ENCODE data around the gene DGAT2L6.
A peak's percentile ranks its signal among the peaks of the same experiment; 100 is the strongest.

The DGAT2L6 gene, protein sequence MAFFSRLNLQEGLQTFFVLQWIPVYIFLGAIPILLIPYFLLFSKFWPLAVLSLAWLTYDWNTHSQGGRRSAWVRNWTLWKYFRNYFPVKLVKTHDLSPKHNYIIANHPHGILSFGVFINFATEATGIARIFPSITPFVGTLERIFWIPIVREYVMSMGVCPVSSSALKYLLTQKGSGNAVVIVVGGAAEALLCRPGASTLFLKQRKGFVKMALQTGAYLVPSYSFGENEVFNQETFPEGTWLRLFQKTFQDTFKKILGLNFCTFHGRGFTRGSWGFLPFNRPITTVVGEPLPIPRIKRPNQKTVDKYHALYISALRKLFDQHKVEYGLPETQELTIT

DNA sequence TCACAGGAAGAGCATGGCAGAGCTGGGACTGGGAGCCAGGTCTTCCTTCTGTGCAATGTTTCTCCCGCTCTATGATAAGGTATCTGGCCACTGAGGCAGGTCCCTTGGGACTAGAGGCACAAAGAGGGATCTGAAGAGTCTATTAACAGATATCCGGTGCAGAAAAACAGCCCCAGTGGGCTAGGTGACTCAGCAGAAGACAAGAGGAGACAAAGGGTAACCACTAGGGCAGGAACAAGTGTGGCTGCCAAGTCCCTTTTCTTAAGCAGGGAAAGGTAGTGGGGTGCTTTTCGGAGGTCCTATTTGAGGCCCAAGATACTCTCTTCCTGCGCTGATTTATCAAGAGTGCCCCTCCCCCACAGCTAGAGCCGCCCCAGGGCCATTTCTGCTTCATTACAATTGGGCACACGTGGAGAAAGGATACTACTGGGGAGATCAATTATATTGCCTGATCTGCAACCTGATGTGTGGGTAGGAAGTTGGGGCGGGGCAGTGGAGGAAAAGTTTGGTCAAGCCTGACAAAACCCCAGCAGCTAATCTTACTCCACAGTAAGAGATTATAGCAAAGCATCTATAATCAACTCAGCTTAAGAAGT, at the start of gene DGAT2L6:
Gene DGAT2L6, plus strand, starts transcription at position 546 of the 596 bp plus-strand sequence. CDS start 100 bp downstream, outside the sequence.
- peak; percentile 32 for DNase-seq

GRCh38 chrX:70128071-70128470, 49.2 kb upstream of the DGAT2L6 start:
- DNase-seq: no peak

DNA sequence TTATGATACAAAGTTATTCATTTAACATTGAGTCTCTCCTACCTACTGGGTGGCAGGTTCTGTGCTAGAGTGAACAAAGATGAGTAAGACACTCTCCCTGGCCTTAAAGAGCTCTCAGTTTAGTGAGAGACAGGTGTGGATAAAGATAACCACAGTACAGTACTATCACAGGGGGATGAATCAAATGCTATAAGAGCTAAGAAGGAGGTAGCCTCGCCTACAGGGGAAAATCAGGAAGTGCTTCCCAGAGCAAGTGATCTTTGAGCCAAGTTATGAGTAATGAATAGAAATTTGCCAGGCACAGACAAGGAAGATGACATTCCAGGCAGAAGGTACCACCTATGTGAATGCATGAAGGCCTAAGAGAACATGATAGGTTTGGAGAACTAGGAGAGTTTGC, 47.5 kb upstream of the DGAT2L6 start:
- DNase-seq: no peak

- no peak for DNase-seq
Measured at GRCh38 chrX:70132224-70132623, 45.1 kb upstream of the DGAT2L6 start.

GRCh38 chrX:70132877-70133302, 44.4 kb upstream of the DGAT2L6 start:
- no peak for DNase-seq

- peak; percentile 91 for DNase-seq
Measured at GRCh38 chrX:70133303-70134115, 43.8 kb upstream of the DGAT2L6 start, which contains the start of gene IGBP1. IGBP1 (plus strand) TSS chrX:70133447; CDS start chrX:70133948, 501 bp downstream.

- DNase-seq: peak; percentile 47
Measured at GRCh38 chrX:70134116-70134477, 43.2 kb upstream of the DGAT2L6 start.

DNA sequence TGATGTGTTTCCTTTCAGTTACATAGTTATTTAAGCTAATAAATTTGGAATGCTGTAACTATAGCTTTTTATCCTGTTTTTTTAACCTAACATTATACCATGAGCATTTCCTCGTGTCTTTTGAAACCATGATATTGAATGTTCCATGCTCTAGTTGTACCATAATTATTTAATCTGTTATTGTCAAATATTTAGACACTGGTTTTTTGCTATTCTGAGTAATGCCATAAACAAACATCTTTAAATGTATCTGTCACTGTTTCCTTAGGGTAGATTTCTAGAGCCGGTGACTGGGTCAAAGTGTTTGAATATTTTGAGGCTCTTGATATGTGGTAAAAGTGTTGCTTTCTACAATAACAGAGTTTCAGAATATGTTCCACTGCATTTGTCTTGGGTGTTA, 38.7 kb upstream of the DGAT2L6 start:
- no peak for DNase-seq

DNA sequence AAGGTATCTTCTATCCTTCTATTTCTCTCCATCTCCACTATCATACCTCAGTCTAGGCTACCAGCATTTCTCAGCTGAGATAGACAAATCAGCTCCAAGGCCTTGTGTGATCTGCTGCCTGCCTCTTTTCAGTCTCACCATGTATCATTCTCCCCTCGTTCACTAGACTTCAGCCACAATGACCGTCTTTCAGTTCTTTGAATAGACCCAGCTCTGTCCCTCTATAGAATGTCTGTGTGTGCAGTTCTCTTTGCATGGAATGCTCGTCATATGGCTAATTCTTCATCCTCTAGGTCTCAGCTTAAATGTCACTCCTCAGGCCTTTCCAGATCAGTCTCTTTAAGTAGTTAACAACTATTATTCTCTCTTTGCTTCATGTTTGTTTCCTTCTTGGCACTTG, 37.5 kb upstream of the DGAT2L6 start:
- DNase-seq: no peak

DNA sequence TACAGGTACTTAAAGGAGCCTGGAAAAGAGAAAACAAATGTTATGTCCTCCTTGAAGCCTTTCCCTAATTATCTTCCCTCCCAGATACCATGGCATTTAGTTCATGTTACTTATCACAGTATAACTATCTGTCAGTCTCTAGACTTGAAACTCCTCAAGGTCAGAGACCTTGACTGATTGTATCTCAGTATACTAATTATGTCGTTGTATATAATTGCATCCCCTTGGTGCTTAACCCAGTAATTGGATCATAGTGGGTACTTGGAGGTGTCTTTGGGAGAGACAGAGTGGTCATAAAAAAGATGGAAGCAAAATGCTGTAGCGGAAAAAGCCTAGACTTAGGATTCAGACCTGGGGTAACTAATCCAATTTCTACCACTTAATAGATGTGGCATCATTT, 35.9 kb upstream of the DGAT2L6 start:
- DNase-seq: no peak

- DNase-seq: no peak
Measured at GRCh38 chrX:70166601-70167590, 10.4 kb upstream of the DGAT2L6 start.

DNA sequence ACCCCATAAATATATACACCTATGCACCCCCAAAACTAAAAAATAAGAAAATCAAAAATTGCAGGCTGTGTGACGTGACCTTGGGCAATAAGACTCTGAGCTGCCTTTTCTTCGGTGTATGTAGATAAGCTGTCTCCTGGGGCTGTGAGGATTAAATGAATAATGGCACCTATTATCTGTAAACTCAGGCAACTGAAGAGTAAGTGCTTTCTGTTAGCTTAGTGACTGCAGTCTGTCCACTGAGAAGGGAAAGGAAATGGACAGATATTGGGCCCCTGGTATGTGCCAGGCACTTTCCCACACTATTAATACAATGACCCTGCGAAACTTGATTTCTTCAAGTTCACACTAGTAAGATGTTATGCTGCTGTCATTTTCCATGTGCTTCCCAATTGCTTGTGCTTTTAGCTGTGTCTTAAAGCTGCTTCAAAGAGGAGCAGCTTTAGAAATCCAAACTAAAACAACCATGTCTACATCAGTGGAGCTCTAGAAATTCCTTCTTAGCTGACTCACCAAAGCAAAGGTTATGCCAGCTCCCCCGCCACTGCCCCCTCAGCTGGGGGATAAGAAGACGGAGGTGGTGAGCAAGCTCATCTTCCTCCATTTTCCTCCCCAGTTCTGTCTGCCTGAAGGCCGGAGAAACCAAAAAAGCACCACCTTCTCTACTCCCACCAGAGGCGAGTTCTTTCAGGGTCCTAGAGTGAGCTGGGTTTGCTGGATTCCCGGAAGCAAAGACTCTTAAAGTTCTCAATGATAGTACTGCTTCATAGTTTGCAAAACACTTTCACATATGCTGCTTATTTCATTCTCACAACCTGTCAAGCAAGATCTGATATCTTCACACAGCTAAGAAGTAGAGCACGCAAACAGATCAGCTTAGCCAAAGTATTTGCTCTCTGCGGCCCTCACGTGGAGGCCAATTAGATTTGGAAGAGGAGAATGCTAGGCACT, 8.8 kb upstream of the DGAT2L6 start:
- DNase-seq: no peak

DNA sequence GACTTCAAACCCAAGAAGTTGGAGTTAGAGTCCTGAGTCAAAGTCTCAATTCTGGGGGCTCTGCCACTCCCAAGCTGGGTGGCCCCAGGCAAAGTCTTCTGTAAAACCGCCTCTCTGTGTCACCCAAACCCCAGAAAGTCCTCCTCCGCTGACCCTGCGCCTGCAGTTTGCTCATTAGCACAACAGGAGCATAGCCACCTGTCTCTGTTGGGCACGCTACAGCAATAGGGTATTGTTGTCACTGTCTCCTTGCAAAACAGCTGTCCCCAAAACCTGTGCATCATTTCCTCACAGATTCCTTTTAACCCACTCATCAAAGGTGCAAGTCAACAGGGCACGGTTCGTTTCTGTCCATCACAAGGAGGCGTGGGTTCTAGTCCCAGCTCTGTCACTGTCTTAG, 8.0 kb upstream of the DGAT2L6 start:
- no peak for DNase-seq

- no peak for DNase-seq
Measured at GRCh38 chrX:70171624-70172023, 5.7 kb upstream of the DGAT2L6 start.

DNA sequence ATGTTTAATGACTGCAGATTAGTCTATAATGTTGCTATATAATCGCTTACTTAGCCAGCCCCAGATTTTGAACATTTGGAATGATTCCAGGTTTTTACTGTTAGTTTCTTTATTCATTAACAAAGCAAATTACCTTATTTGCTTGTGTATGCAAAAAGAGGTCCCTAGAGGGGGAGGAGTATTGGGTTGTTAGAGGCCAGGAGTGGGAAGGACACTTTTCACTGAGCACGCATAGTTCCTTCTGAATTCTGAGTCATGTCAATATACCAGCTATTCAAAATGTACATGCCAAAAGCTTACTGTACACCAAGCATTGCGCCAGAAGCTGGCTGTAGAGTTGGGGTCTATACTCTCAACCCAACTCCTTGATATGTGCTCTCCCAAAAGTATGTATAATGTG, 5.1 kb upstream of the DGAT2L6 start:
- no peak for DNase-seq

DNA sequence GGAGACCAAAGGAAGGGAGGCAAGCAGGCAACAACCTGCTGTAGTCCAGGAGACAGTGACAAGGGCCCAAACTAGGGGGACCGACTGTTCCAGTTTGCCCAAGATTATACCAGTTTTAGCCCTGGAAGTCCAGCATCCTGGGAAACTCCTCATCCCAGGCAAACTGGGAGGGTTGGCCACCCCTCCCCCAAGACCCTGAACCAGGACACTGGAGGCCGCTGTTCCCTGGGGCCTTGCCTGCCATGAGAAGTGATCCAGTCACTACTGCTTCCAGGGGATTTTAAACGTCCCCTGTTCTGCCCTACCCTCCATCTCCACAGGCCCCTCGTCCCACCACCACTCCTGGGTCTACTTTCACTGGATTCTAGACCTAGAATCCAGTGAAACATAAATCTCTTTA, 4.3 kb upstream of the DGAT2L6 start:
- no peak for DNase-seq

GRCh38 chrX:70174754-70175153, 2.5 kb upstream of the DGAT2L6 start:
- DNase-seq: peak; percentile 44

GRCh38 chrX:70175338-70175737, 1.9 kb upstream of the DGAT2L6 start:
- DNase-seq: no peak

- DNase-seq: no peak
Measured at GRCh38 chrX:70183091-70183490, 5.8 kb downstream of the DGAT2L6 start.

DNA sequence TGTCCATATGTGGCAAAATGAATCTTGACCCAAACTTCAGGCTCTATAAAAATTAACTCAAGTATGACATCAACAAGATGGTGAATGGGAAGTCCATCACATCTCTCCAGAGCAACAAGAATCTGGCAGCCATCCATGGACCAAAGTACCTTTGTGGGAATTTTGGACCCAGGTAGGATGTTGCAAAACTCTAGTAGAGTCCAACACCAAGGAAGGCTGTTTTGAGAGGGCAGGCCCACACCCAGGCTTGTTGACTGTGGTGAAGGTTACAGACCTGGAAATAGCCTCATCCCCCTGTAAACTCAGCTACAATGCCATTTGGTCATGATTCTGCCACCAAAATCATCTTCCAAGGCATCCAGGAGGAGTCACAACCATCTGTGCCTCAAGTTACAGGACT, 12.9 kb downstream of the DGAT2L6 start:
- DNase-seq: no peak
